GM12878 (cell line): ENCODE data around the gene BCAP29. TPM values are rescaled to one million over a fixed set of nuclear protein-coding genes. Genes with fewer than 3 reads are reported as not detected.

Experiments used
- CHD4 ChIP-seq: fragments of 200-600 bp; sonication (generic); IDR thresholded peaks from 2 replicates; pipeline ENCODE4 v1.6.1; 2016; ENCODE audit warnings: mild to moderate bottlenecking
- MYB ChIP-seq: fragments of 150-350 bp; IDR thresholded peaks from 2 replicates; pipeline ENCODE4 v1.6.1; 2014; ENCODE audit warnings: mild to moderate bottlenecking, low read depth, low read length, borderline replicate concordance
- PAX8 ChIP-seq: fragments of 450-650 bp; IDR thresholded peaks from 2 replicates; pipeline ENCODE4 v1.6.1; 2017; ENCODE audit warnings: mild to moderate bottlenecking, moderate library complexity
- RAD21 ChIP-seq: IDR thresholded peaks from 2 replicates; pipeline ENCODE4 v1.6.1; 2011; ENCODE audit warnings: mild to moderate bottlenecking, low read depth, low read length, moderate library complexity; ENCODE audit not compliant: insufficient read depth
- RCOR1 ChIP-seq: conservative IDR thresholded peaks from 2 replicates; pipeline ENCODE4 v1.6.1; 2012; ENCODE audit warnings: low read depth, low read length, improper control_type of control experiment
- TCF7 ChIP-seq: IDR thresholded peaks from 2 replicates; pipeline ENCODE4 v1.6.1; 2014; ENCODE audit warnings: antibody characterized with exemption, borderline replicate concordance
- ZNF24 ChIP-seq: fragments of 450-650 bp; IDR thresholded peaks from 2 replicates; pipeline ENCODE4 v1.6.1; 2017; ENCODE audit warnings: antibody characterized with exemption, mild to moderate bottlenecking
- polyA plus RNA-seq, 11 experiments: library from polyadenylated mRNA; depleted of rRNA in 4 of 11; unstranded in 6 of 11; stranded (reverse) in 5 of 11; fragments of >200 nt; fragmentation: Nextera tagmentation in 4 of 11; fragmentation: Illumina TruSeq in 1 of 11; extraction: Ambion mirVana in 4 of 11; extraction: Trizol in 1 of 11; gene quantifications; 1 replicate in 1 of 11; 2 replicates in 10 of 11; pipeline versions ENCODE4 v1.2.1 to v1.2.3, GENCODE V29; 2011 to 2016; ENCODE audit warnings: inconsistent platforms in 2 of 11, missing spikeins in 2 of 11, low read depth in 1 of 11
- total RNA-seq, 4 experiments: library from RNA; depleted of rRNA in 3 of 4; stranded (reverse); fragments of >200 nt in 3 of 4; fragmentation: Illumina TruSeq in 1 of 4; extraction: Trizol in 1 of 4; gene quantifications; 2 replicates each; pipeline versions ENCODE4 v1.2.1 to v1.2.3, GENCODE V29; 2013 to 2021
- TF ChIP-seq, protein P1 (sequence below): fragments of 150-350 bp; IDR thresholded peaks from 2 replicates; pipeline ENCODE4 v1.6.1; 2016; ENCODE audit warnings: low read depth, low read length
- TF ChIP-seq, protein P2 (sequence below): IDR thresholded peaks from 2 replicates; pipeline ENCODE4 v1.6.1; 2012; ENCODE audit warnings: mild to moderate bottlenecking, low read depth, low read length
- TF ChIP-seq, protein P3 (sequence below): IDR thresholded peaks from 2 replicates; pipeline ENCODE4 v1.6.1; 2012; ENCODE audit warnings: low read depth, low read length, improper control_type of control experiment
- TF ChIP-seq, protein P4 (sequence below): IDR thresholded peaks from 2 replicates; pipeline ENCODE4 v1.6.1; 2012; ENCODE audit warnings: improper control_type of control experiment, low read depth, low read length; ENCODE audit not compliant: insufficient replicate concordance

BCAP29 gene
- total and polyA plus RNA-seq, 10 of the 15 experiments (the other 5 are each of a cell fraction or from before 2014, with no cell fraction given) = 26.5 to 58.5 (median 34.8) TPM

DNA sequence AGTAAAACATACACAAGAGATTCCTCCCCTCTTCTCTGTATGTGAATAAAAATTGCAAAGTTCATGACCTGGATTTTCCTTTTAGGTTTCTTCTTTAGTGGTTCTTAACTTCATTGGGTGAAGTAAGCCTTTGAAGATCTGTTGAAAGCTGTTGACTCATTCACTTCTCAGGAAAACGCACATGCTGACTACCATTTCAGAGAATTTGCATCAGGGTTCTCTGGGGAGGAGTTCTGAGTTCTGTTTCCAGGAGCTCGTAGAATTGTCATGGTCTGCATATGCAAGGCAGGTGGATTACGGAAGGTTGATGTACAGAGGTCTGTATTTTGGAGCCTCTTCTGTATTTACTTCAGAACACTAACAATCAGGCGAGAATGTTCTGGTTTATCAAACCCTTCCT lies 79.6 kb downstream of the BCAP29 start (continued):
- TF ChIP-seq, protein P1, sequence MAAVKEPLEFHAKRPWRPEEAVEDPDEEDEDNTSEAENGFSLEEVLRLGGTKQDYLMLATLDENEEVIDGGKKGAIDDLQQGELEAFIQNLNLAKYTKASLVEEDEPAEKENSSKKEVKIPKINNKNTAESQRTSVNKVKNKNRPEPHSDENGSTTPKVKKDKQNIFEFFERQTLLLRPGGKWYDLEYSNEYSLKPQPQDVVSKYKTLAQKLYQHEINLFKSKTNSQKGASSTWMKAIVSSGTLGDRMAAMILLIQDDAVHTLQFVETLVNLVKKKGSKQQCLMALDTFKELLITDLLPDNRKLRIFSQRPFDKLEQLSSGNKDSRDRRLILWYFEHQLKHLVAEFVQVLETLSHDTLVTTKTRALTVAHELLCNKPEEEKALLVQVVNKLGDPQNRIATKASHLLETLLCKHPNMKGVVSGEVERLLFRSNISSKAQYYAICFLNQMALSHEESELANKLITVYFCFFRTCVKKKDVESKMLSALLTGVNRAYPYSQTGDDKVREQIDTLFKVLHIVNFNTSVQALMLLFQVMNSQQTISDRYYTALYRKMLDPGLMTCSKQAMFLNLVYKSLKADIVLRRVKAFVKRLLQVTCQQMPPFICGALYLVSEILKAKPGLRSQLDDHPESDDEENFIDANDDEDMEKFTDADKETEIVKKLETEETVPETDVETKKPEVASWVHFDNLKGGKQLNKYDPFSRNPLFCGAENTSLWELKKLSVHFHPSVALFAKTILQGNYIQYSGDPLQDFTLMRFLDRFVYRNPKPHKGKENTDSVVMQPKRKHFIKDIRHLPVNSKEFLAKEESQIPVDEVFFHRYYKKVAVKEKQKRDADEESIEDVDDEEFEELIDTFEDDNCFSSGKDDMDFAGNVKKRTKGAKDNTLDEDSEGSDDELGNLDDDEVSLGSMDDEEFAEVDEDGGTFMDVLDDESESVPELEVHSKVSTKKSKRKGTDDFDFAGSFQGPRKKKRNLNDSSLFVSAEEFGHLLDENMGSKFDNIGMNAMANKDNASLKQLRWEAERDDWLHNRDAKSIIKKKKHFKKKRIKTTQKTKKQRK = no peak
- no peak for TF ChIP-seq PAX8
- TF ChIP-seq CHD4 = no peak
- TF ChIP-seq, protein P2, sequence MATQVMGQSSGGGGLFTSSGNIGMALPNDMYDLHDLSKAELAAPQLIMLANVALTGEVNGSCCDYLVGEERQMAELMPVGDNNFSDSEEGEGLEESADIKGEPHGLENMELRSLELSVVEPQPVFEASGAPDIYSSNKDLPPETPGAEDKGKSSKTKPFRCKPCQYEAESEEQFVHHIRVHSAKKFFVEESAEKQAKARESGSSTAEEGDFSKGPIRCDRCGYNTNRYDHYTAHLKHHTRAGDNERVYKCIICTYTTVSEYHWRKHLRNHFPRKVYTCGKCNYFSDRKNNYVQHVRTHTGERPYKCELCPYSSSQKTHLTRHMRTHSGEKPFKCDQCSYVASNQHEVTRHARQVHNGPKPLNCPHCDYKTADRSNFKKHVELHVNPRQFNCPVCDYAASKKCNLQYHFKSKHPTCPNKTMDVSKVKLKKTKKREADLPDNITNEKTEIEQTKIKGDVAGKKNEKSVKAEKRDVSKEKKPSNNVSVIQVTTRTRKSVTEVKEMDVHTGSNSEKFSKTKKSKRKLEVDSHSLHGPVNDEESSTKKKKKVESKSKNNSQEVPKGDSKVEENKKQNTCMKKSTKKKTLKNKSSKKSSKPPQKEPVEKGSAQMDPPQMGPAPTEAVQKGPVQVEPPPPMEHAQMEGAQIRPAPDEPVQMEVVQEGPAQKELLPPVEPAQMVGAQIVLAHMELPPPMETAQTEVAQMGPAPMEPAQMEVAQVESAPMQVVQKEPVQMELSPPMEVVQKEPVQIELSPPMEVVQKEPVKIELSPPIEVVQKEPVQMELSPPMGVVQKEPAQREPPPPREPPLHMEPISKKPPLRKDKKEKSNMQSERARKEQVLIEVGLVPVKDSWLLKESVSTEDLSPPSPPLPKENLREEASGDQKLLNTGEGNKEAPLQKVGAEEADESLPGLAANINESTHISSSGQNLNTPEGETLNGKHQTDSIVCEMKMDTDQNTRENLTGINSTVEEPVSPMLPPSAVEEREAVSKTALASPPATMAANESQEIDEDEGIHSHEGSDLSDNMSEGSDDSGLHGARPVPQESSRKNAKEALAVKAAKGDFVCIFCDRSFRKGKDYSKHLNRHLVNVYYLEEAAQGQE = no peak
- no peak for TF ChIP-seq RAD21
- TF ChIP-seq, protein P3, sequence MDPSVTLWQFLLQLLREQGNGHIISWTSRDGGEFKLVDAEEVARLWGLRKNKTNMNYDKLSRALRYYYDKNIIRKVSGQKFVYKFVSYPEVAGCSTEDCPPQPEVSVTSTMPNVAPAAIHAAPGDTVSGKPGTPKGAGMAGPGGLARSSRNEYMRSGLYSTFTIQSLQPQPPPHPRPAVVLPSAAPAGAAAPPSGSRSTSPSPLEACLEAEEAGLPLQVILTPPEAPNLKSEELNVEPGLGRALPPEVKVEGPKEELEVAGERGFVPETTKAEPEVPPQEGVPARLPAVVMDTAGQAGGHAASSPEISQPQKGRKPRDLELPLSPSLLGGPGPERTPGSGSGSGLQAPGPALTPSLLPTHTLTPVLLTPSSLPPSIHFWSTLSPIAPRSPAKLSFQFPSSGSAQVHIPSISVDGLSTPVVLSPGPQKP = no peak
- no peak for TF ChIP-seq RCOR1
- TF ChIP-seq TCF7 = no peak
- TF ChIP-seq, protein P4, sequence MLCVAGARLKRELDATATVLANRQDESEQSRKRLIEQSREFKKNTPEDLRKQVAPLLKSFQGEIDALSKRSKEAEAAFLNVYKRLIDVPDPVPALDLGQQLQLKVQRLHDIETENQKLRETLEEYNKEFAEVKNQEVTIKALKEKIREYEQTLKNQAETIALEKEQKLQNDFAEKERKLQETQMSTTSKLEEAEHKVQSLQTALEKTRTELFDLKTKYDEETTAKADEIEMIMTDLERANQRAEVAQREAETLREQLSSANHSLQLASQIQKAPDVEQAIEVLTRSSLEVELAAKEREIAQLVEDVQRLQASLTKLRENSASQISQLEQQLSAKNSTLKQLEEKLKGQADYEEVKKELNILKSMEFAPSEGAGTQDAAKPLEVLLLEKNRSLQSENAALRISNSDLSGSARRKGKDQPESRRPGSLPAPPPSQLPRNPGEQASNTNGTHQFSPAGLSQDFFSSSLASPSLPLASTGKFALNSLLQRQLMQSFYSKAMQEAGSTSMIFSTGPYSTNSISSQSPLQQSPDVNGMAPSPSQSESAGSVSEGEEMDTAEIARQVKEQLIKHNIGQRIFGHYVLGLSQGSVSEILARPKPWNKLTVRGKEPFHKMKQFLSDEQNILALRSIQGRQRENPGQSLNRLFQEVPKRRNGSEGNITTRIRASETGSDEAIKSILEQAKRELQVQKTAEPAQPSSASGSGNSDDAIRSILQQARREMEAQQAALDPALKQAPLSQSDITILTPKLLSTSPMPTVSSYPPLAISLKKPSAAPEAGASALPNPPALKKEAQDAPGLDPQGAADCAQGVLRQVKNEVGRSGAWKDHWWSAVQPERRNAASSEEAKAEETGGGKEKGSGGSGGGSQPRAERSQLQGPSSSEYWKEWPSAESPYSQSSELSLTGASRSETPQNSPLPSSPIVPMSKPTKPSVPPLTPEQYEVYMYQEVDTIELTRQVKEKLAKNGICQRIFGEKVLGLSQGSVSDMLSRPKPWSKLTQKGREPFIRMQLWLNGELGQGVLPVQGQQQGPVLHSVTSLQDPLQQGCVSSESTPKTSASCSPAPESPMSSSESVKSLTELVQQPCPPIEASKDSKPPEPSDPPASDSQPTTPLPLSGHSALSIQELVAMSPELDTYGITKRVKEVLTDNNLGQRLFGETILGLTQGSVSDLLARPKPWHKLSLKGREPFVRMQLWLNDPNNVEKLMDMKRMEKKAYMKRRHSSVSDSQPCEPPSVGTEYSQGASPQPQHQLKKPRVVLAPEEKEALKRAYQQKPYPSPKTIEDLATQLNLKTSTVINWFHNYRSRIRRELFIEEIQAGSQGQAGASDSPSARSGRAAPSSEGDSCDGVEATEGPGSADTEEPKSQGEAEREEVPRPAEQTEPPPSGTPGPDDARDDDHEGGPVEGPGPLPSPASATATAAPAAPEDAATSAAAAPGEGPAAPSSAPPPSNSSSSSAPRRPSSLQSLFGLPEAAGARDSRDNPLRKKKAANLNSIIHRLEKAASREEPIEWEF = no peak
- TF ChIP-seq MYB = no peak
- no peak for TF ChIP-seq ZNF24
